ENCODE data around the gene FBH1.
"Not testable (repeated sequence)": the region's sequence is repeated elsewhere in the genome, so short reads cannot be mapped to it uniquely, and the experiment has no call there.

FBH1 gene

GRCh38 chr10:5938291-5938690 is 48.2 kb downstream of the FBH1 start:
- no peak for DNase-seq

GRCh38 chr10:5940807-5941218 is 50.8 kb downstream of the FBH1 start:
- DNase-seq = no peak

GRCh38 chr10:5941579-5941978 is 51.5 kb downstream of the FBH1 start:
- no peak for DNase-seq

GRCh38 chr10:5942001-5942400 is 52.0 kb downstream of the FBH1 start:
- no peak for DNase-seq

GRCh38 chr10:5942474-5942873 is 52.4 kb downstream of the FBH1 start:
- peak in 21 of 58 donors; percentile 8 to 55 (median 20) for DNase-seq

- peak in 6 of 58 donors; percentile 4 to 19 (median 13) for DNase-seq
Observed at GRCh38 chr10:5943536-5943935, 53.5 kb downstream of the FBH1 start.

- peak in 29 of 58 donors; percentile 9 to 68 (median 28) for DNase-seq
Observed at GRCh38 chr10:5944389-5945189, 54.5 kb downstream of the FBH1 start.

GRCh38 chr10:5945190-5945509 is 55.1 kb downstream of the FBH1 start:
- DNase-seq = no peak

GRCh38 chr10:5945561-5946418 is 55.7 kb downstream of the FBH1 start:
- peak in 5 of 58 donors; percentile 12 to 39 (median 32) for DNase-seq

- DNase-seq = not testable (repeated sequence)
Observed at GRCh38 chr10:5946419-5946775, 56.4 kb downstream of the FBH1 start.

GRCh38 chr10:5946786-5947185 is 56.7 kb downstream of the FBH1 start:
- DNase-seq = no peak

GRCh38 chr10:5947471-5948207 is 57.6 kb downstream of the FBH1 start:
- no peak for DNase-seq

- DNase-seq = no peak
Observed at GRCh38 chr10:5948208-5948585, 58.2 kb downstream of the FBH1 start.

- peak in 43 of 58 donors; percentile 11 to 72 (median 37) for DNase-seq
Observed at GRCh38 chr10:5949009-5949759, 59.1 kb downstream of the FBH1 start.

GRCh38 chr10:5951167-5951711 is 61.2 kb downstream of the FBH1 start:
- no peak for DNase-seq

- DNase-seq = no peak
Observed at GRCh38 chr10:5951721-5952407, 61.8 kb downstream of the FBH1 start.

GRCh38 chr10:5952731-5953385 is 62.8 kb downstream of the FBH1 start:
- DNase-seq = no peak

GRCh38 chr10:5953676-5954075 is 63.6 kb downstream of the FBH1 start:
- DNase-seq = no peak

GRCh38 chr10:5956146-5956936 is 66.3 kb downstream of the FBH1 start:
- DNase-seq = no peak
